Measurements from ENCODE around the gene SAA4. TPM values are rescaled to one million over a fixed set of nuclear protein-coding genes. Genes with fewer than 3 reads are reported as not detected.
"Not testable (repeated sequence)": the region's sequence is repeated elsewhere in the genome, so short reads cannot be mapped to it uniquely, and the experiment has no call there.

SAA4 gene
- total and polyA plus RNA-seq, 8 donors, result 1.6 TPM; not detected in 7

GRCh38 chr11:18248561-18248960 lies 12.0 kb upstream of the SAA4 start, which contains the start of gene SAA2:
Gene SAA2 (minus strand): TSS chr11:18248668. CDS start chr11:18248011, 657 bp downstream.
- Histone ChIP-seq H3K27me3 (no peaks in the 10 kb centered on the region), H3K9me3 (no peaks in the 10 kb centered on the region), H3K4me3 (no peak within 1 kb of the TSS), H3K27ac (no peak within 1 kb of the TSS), H3K36me3 (no peaks in the 10 kb centered on the region), H3K4me1 (peaks cover 0 to 4% (median 0%) of the 10 kb centered on the region in 4 donors)
- 66 to 77% (median 67%) methylated on average over 5 of the region's 5 CpGs for WGBS, 5 donors
- intact Hi-C loops (cut with DNase I; ENCODE audit: low total_unique reads), result no loop called here
- DNase-seq, result no peak
- no peak for TF ChIP-seq EP300 (IDR thresholded peaks at IDR 0.05)
- no peak for TF ChIP-seq POLR2AphosphoS5 (IDR thresholded peaks at IDR 0.05)
- no peak for TF ChIP-seq POLR2A (IDR thresholded peaks at IDR 0.05)
- no peak for TF ChIP-seq CTCF (IDR thresholded peaks at IDR 0.05)

- H3K27ac ChIP-seq, result peak overlapping the region in 2 of 5 donors; percentile 7 to 62
- DNase-seq; H3K27me3 ChIP-seq; H3K4me3 ChIP-seq; intact Hi-C loops (cut with DNase I; ENCODE audit: low total_unique reads); H3K36me3 ChIP-seq; H3K4me1 ChIP-seq; H3K9me3 ChIP-seq: not testable (repeated sequence)
- whole genome bisulfite sequencing, 5 donors, result 43 to 74% (median 50%) methylated on average over 2 to 4 of the region's 6 CpGs
Observed at GRCh38 chr11:18247191-18247581, 10.6 kb upstream of the SAA4 start.

GRCh38 chr11:18246379-18247190 lies 10.0 kb upstream of the SAA4 start:
- H3K36me3 ChIP-seq; H3K9me3 ChIP-seq; DNase-seq; H3K27me3 ChIP-seq; intact Hi-C loops (cut with DNase I; ENCODE audit: low total_unique reads); H3K4me1 ChIP-seq; H3K4me3 ChIP-seq: not testable (repeated sequence)
- peak overlapping the region in 2 of 5 donors; percentile 7 to 62 for H3K27ac ChIP-seq
- WGBS, 5 donors, result 59 to 67% (median 64%) methylated on average over 8 to 11 of the region's 11 CpGs

GRCh38 chr11:18245396-18245795 lies 8.8 kb upstream of the SAA4 start:
- no peaks in the 10 kb centered on the region for H3K9me3 ChIP-seq
- TF ChIP-seq POLR2AphosphoS5 (IDR thresholded peaks at IDR 0.05) (no peak), POLR2A (IDR thresholded peaks at IDR 0.05) (no peak), CTCF (IDR thresholded peaks at IDR 0.05) (no peak), EP300 (IDR thresholded peaks at IDR 0.05) (no peak)
- H3K27me3 ChIP-seq, result no peaks in the 10 kb centered on the region
- intact Hi-C loops (cut with DNase I; ENCODE audit: low total_unique reads), result no loop called here
- WGBS, 5 donors, result 53 to 71% (median 62%) methylated on average over 1 to 6 of the region's 6 CpGs
- H3K36me3 ChIP-seq, result no peaks in the 10 kb centered on the region
- no peak overlapping the region for H3K4me3 ChIP-seq
- H3K27ac ChIP-seq, result no peak overlapping the region
- DNase-seq, result no peak
- H3K4me1 ChIP-seq, result peaks cover 0 to 4% (median 0%) of the 10 kb centered on the region in 4 donors

GRCh38 chr11:18243783-18244362 lies 7.3 kb upstream of the SAA4 start:
- TF ChIP-seq POLR2AphosphoS5 (IDR thresholded peaks at IDR 0.05), result peak in 1 of 3 donors; percentile 68
- peak in 5 of 7 experiments; percentile 35 to 79 (median 52) for TF ChIP-seq CTCF (IDR thresholded peaks at IDR 0.05)
- TF ChIP-seq EP300 (IDR thresholded peaks at IDR 0.05), result no peak
- TF ChIP-seq POLR2A (IDR thresholded peaks at IDR 0.05), result no peak
- Histone ChIP-seq H3K9me3 (no peaks in the 10 kb centered on the region), H3K4me1 (peaks cover 0 to 4% (median 0%) of the 10 kb centered on the region in 4 donors), H3K4me3 (no peak overlapping the region), H3K27ac (no peak overlapping the region), H3K27me3 (peaks cover 0 to 9% (median 0%) of the 10 kb centered on the region in 3 donors), H3K36me3 (no peaks in the 10 kb centered on the region)
- 0% methylated on average over 1 of the region's 1 CpG for WGBS, 5 donors
- peak; percentile 65 to 71 for DNase-seq
- intact Hi-C loops (cut with DNase I; ENCODE audit: low total_unique reads), result no loop called here
